ENCODE data around the gene CBX7. TPM values are rescaled to one million over a fixed set of nuclear protein-coding genes. Genes with fewer than 3 reads are reported as not detected.

Gene CBX7
- total and polyA plus RNA-seq, 2 donors (not counting 3 experiments of a cell fraction or from before 2014, with no cell fraction given), result 3.4 to 7.1 TPM

GRCh38 chr22:39179841-39180335, 27.4 kb upstream of the CBX7 start:
- Histone ChIP-seq H3K4me1 (ENCODE audit: control insufficient read depth, extremely low read depth, insufficient read depth, low read length) (peaks cover 51% of the 10 kb centered on the region), H3K9me1 (replicated peaks; ENCODE audit: control insufficient read depth, extremely low read depth, insufficient read depth, low read length) (no peaks in the 10 kb centered on the region), H3K9me3 (replicated peaks; ENCODE audit: control insufficient read depth, insufficient read depth, low read length) (no peaks in the 10 kb centered on the region), H3K4me3 (replicated peaks in 1 of 3; ENCODE audit: insufficient read depth in 1 of 3, low read depth in 1 of 3, low read length in 3 of 3) (no peak overlapping the region), H4K20me1 (replicated peaks; ENCODE audit: control insufficient read depth, extremely low read depth, insufficient read depth, low read length) (no peaks in the 10 kb centered on the region), H3K79me2 (ENCODE audit: control insufficient read depth, insufficient read depth, low read length) (no peaks in the 10 kb centered on the region), H2AFZ (ENCODE audit: low read depth, low read length) (peak overlapping the region; percentile 41), H3K9ac (replicated peaks; ENCODE audit: extremely low read depth, insufficient read depth, low read length) (no peak overlapping the region), H3K27ac (ENCODE audit: insufficient read depth, low read depth, low read length) (peak overlapping the region; percentile 99), H3K27me3 (ENCODE audit: control insufficient read depth in 2 of 2, insufficient read depth in 2 of 2, low read length in 2 of 2) (no peaks in the 10 kb centered on the region), H3K4me2 (ENCODE audit: insufficient read depth, low read length) (no peak overlapping the region), H3K36me3 (ENCODE audit: control insufficient read depth in 2 of 2, extremely low read depth in 1 of 2, insufficient read depth in 2 of 2, low read length in 2 of 2) (no peaks in the 10 kb centered on the region)
- POLR2A ChIA-PET, result no interaction called here
- intact Hi-C loops (cut with micrococcal nuclease), result loop anchor here (10.0 kb wide), 1 partner anchor 345 kb away; the partner anchor contains the start of gene ATF4
- CTCF ChIA-PET, result interaction anchor here (0.9 to 1.7 kb wide), 4 partner anchors 11 to 411 kb away, joined by 3 read pairs; no protein-coding TSS in a partner anchor
- DNase-seq (ENCODE audit: low read depth, low spot score) (no peak), FAIRE-seq (no peak)
- no TSS peak for BruUV-seq (replicated peaks)
- dilution Hi-C loops (cut with MboI; ENCODE audit: extremely low pct_ligation_motif_present, low sequenced_read_pairs), result no loop called here
- TF ChIP-seq GATA2 (IDR thresholded peaks at IDR 0.05; ENCODE audit: insufficient read depth, insufficient read length, low read depth, low read length), result no peak
- TF ChIP-seq EZH2 (IDR thresholded peaks at IDR 0.05; ENCODE audit: borderline replicate concordance, low read depth, low read length, severe bottlenecking), result no peak
- TF ChIP-seq, protein P1, sequence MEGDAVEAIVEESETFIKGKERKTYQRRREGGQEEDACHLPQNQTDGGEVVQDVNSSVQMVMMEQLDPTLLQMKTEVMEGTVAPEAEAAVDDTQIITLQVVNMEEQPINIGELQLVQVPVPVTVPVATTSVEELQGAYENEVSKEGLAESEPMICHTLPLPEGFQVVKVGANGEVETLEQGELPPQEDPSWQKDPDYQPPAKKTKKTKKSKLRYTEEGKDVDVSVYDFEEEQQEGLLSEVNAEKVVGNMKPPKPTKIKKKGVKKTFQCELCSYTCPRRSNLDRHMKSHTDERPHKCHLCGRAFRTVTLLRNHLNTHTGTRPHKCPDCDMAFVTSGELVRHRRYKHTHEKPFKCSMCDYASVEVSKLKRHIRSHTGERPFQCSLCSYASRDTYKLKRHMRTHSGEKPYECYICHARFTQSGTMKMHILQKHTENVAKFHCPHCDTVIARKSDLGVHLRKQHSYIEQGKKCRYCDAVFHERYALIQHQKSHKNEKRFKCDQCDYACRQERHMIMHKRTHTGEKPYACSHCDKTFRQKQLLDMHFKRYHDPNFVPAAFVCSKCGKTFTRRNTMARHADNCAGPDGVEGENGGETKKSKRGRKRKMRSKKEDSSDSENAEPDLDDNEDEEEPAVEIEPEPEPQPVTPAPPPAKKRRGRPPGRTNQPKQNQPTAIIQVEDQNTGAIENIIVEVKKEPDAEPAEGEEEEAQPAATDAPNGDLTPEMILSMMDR (IDR thresholded peaks at IDR 0.05; ENCODE audit: extremely low read depth in 1 of 2, insufficient read depth in 1 of 2, low read depth in 1 of 2, low read length in 2 of 2), result no peak
- no peak for TF ChIP-seq POLR2AphosphoS5 (IDR thresholded peaks at IDR 0.05; ENCODE audit: insufficient read depth, low read depth, low read length)
- TF ChIP-seq, protein P2, sequence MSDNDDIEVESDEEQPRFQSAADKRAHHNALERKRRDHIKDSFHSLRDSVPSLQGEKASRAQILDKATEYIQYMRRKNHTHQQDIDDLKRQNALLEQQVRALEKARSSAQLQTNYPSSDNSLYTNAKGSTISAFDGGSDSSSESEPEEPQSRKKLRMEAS (IDR thresholded peaks at IDR 0.05; ENCODE audit: insufficient read depth, insufficient read length), result no peak

Measured in endothelial cell of umbilical vein (primary cell).